Measurements from ENCODE around the gene PSMD12. TPM values are rescaled to one million over a fixed set of nuclear protein-coding genes. Genes with fewer than 3 reads are reported as not detected.
"Not testable (repeated sequence)": the region's sequence is repeated elsewhere in the genome, so short reads cannot be mapped to it uniquely, and the experiment has no call there.

PSMD12 gene
- total RNA-seq, 3 donors from 2014 or later, result 33.5 to 59.8 (median 41.2) TPM

DNA sequence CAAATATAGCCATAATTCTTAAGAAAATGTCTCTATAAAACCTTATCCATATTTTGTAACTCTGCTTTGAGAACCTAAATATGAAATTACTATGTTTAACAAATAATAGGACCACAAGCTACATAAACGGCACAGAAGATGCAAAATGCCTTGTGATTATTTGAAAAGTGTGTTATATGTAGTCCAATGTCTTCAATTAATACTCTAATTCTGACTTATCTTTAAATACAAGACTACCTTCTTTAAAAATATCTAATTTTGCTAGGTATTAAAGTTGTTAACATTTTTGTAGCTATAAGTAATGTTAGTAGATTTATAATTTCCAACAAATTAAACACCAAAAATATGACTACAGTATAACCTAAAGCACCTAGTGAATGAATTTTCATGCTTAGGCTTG is 17.0 kb downstream of the PSMD12 start:
- DNase-seq, result no peak
- TF ChIP-seq, protein P1, sequence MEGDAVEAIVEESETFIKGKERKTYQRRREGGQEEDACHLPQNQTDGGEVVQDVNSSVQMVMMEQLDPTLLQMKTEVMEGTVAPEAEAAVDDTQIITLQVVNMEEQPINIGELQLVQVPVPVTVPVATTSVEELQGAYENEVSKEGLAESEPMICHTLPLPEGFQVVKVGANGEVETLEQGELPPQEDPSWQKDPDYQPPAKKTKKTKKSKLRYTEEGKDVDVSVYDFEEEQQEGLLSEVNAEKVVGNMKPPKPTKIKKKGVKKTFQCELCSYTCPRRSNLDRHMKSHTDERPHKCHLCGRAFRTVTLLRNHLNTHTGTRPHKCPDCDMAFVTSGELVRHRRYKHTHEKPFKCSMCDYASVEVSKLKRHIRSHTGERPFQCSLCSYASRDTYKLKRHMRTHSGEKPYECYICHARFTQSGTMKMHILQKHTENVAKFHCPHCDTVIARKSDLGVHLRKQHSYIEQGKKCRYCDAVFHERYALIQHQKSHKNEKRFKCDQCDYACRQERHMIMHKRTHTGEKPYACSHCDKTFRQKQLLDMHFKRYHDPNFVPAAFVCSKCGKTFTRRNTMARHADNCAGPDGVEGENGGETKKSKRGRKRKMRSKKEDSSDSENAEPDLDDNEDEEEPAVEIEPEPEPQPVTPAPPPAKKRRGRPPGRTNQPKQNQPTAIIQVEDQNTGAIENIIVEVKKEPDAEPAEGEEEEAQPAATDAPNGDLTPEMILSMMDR (IDR thresholded peaks at IDR 0.05), result no peak
- no peaks in the 10 kb centered on the region for H3K36me3 ChIP-seq (ENCODE audit: low read depth)
- no peak overlapping the region for H3K4me3 ChIP-seq
- H3K4me1 ChIP-seq (ENCODE audit: low read depth), result no peaks in the 10 kb centered on the region
- ATAC-seq, result no peak
- intact Hi-C loops (cut with DNase I, micrococcal nuclease), result no loop called here
- H3K9me3 ChIP-seq, result no peaks in the 10 kb centered on the region

DNA sequence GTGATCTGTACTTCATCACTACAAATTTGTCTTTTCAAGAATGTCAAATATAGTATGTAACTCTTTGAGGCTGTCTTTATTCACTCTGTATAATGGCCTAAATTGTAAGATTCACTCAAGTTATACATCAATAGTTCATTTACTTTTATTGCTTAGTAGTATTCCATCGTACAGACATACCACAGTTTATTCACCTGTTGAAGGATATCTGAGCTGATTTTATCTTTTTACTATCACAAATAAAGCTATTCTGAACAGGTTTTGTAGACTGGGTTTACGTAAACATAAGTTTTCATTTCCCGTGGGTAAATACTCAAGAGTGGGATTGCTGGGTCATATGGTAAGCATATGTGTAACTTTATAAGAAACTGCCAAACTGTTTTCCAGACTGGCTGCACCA is 18.6 kb downstream of the PSMD12 start:
- no peak overlapping the region for H3K4me3 ChIP-seq
- intact Hi-C loops (cut with DNase I, micrococcal nuclease), result no loop called here
- TF ChIP-seq, protein P1 (IDR thresholded peaks at IDR 0.05), result no peak
- ATAC-seq (no peak), DNase-seq (no peak)
- H3K9me3 ChIP-seq, result no peaks in the 10 kb centered on the region
- no peaks in the 10 kb centered on the region for H3K36me3 ChIP-seq (ENCODE audit: low read depth)
- no peaks in the 10 kb centered on the region for H3K4me1 ChIP-seq (ENCODE audit: low read depth)

DNA sequence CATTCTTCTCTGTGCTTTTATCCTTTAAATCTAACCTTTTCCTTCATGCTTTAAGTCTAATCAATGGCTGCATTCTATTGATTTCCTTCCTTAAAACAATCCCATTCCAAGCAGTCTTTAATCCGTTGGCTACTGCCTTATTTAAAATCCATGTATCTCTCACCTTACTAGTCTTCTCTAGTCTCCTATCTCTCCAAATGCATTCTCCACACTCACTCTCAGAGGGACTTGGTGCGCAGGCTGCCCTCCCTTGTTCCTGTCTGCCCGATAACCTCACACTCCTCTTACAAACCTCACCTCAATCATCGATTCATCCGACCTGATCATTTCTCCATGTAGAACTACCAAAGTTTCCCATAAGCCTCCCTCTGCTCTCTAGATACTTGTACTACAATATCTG is 23.1 kb downstream of the PSMD12 start:
- no peak for ATAC-seq
- Histone ChIP-seq H3K4me1 (ENCODE audit: low read depth) (no peaks in the 10 kb centered on the region), H3K9me3 (no peaks in the 10 kb centered on the region), H3K4me3 (no peak overlapping the region), H3K36me3 (ENCODE audit: low read depth) (peaks cover 5% of the 10 kb centered on the region)
- intact Hi-C loops (cut with DNase I, micrococcal nuclease), result no loop called here
- TF ChIP-seq, protein P1 (IDR thresholded peaks at IDR 0.05), result no peak
- no peak for DNase-seq

DNA sequence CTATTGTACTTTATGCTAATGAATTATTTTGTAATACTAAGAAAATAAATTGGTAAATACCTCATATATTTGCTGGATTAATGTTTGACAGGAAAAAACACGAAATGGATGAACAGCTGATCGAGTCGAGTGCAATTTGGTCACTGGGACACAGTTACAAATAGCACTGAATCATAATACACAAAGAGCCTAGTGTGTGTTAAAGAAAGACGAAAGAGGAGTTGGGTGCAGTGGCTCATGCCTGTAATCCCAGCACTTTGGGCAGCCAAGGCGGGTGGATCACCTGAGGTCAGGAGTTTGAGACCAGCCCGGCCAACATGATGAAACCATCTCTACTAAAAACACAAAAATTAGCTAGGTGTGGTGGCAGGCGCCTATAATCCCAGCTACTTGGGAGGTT is 28.0 kb downstream of the PSMD12 start:
- not testable (repeated sequence) for ATAC-seq; H3K36me3 ChIP-seq (ENCODE audit: low read depth)

DNA sequence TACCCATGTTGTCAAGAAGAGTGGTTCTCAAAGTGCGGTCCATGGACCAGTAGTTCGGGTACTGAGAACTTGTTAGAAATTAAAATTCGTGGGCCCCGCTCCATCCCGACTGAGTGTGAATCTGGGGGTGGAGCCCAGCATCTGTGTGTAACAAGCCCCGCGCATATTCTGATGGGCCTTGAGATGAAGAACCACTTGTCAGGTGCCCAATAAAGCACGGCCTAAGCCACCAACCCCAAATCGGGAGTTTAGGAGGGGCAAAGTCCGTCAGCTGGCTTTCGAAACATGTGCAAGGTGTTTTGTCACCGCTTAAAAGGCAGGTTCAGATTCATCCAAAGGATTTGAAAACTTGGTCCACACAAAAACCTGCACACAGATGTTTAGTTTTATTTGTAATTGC is 29.5 kb downstream of the PSMD12 start:
- Histone ChIP-seq H3K4me3 (no peak overlapping the region), H3K9me3 (no peaks in the 10 kb centered on the region), H3K36me3 (ENCODE audit: low read depth) (peaks cover 5% of the 10 kb centered on the region), H3K4me1 (ENCODE audit: low read depth) (no peaks in the 10 kb centered on the region)
- intact Hi-C loops (cut with DNase I, micrococcal nuclease), result no loop called here
- DNase-seq (no peak), ATAC-seq (no peak)
- TF ChIP-seq, protein P1 (IDR thresholded peaks at IDR 0.05), result no peak

More for the DNA sequence above, 28.0 kb downstream of the PSMD12 start:
- intact Hi-C loops (cut with DNase I, micrococcal nuclease); H3K9me3 ChIP-seq; DNase-seq; H3K4me1 ChIP-seq (ENCODE audit: low read depth); H3K4me3 ChIP-seq: not testable (repeated sequence)

DNA sequence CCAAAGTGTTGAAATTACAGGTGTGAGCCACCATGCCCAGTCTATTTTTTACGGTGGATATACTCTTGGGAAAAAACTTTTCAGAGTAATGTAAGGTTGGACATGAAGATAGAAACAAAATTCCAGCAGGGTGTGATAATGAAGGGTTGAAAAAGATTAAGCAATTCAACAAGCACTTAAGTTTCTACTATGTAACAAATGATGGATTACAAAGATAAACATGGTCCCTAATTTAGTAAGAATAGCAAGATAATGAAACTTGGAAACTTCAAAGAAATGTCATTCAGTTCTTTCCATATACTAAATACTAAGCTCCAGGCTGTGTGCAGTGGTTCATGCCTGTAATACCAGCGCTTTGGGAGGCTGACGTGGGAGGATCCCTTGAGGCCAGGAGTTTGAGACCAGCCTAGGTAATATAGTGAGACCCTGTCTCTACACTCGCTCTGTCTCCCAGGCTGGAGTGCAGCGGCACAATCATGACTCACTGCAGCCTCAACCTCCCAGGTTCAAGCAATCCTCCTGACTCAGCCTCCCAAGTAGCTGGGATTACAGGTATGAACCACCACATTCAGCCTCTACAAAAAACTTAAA is 31.0 kb downstream of the PSMD12 start:
- ATAC-seq, result no peak
- no peaks in the 10 kb centered on the region for H3K9me3 ChIP-seq
- peaks cover 5% of the 10 kb centered on the region for H3K36me3 ChIP-seq (ENCODE audit: low read depth)
- no peaks in the 10 kb centered on the region for H3K4me1 ChIP-seq (ENCODE audit: low read depth)
- TF ChIP-seq, protein P1 (IDR thresholded peaks at IDR 0.05), result no peak
- DNase-seq, result no peak
- intact Hi-C loops (cut with DNase I, micrococcal nuclease), result no loop called here
- H3K4me3 ChIP-seq, result no peak overlapping the region

DNA sequence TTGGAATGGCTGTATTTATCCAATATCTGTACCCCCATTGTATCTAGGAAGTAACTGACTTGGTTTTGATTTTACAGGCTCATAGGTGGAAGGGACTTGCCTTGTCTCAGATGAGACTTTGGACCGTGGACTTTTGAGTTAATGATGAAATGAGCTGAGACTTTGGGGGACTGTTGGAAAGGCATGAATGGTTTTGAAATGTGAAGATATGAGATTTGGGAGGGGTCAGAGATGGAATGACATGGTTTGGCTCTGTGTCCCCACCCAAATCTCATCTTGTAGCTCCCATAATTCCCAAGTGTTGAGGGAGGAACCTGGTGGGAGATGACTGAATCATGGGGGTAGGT is 34.2 kb downstream of the PSMD12 start:
- H3K9me3 ChIP-seq; DNase-seq; intact Hi-C loops (cut with DNase I, micrococcal nuclease); H3K4me1 ChIP-seq (ENCODE audit: low read depth); ATAC-seq; H3K36me3 ChIP-seq (ENCODE audit: low read depth); H3K4me3 ChIP-seq: not testable (repeated sequence)

DNA sequence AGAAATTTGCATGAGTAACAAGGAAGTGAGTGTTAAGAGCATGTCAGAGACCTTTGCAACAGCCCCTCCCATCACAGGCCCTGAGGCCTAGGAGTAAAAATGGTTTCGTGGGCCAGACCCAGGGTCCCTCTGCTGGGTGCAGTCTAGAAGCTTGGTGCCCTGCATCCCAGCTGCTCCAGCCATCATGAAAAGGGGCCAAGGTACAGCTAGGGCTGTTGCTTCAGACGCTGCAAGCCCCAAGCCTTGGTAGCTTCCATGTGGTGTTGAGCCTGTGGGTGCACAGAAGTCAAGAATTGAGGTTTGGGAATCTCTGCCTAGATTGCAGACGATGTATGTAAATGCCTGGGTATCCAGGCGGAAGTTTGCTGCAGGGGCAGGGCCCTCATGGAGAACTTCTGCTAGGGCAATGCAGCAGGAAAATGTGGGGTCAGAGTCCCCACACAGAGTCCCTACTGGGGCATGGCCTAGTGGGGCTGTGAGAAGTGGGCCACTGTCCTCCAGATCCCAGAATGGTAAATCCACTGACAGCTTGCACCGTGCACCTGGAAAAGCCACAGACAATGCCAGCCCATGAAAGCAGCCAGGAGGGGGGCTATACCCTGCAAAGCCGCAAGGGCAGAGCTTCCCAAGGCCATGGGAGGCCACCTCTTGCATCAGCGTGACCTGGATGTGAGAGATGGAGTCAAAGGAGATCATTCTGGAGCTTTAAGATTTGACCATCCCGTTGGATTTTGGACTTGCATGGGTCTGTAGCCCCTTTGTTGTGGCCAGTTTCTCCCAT is 34.8 kb downstream of the PSMD12 start:
- H3K4me3 ChIP-seq; H3K4me1 ChIP-seq (ENCODE audit: low read depth); H3K36me3 ChIP-seq (ENCODE audit: low read depth); DNase-seq; ATAC-seq; H3K9me3 ChIP-seq; intact Hi-C loops (cut with DNase I, micrococcal nuclease): not testable (repeated sequence)
